Measurements from ENCODE around the gene LATS2.

LATS2 gene

DNA sequence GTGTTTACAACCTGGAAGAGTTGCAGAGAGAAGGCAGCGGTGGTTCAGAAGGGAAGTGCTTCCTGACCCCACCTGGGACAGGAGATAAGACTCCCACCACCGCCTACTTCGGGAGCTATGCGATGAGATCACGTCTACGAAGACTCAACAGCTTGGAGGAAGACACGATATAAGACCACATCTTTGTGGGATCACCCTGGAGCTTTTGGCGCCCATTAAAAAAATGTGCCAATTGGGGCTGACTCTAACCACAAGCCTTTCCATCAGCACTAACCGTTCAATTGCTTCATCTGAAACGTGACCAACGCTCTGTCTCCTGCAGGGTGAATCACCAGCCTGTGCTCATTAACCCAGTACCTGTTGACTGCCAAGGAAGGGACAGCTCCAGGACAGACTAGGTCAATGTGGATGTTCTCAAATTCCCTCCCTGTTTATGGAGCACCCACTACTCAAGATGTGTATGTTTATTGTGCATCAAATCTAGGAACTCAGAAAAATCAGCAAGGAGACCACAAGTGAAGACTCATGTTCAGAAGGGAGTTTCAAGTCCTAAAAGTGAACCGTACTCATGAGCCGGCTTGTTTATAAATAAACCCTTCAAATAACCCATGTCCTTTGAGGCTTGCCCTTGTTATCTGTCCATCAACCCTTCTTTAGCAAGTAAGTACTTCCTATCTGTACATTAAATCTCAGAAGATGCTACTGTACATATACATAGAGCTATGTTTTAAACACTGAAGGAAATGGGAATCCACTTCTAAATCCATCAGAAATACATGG is 67.5 kb downstream of the LATS2 start:
- POLR2A ChIA-PET = no interaction called here
- CTCF ChIA-PET = no interaction called here
- no peak for TF ChIP-seq SP1 (IDR thresholded peaks at IDR 0.05)
- TF ChIP-seq HDGF (IDR thresholded peaks at IDR 0.05; ENCODE audit: borderline replicate concordance) = no peak
- TF ChIP-seq BHLHE40 (IDR thresholded peaks at IDR 0.05; ENCODE audit: borderline replicate concordance) = no peak
- TF ChIP-seq FOXA1 (IDR thresholded peaks at IDR 0.05) = no peak
- no peak for TF ChIP-seq ZNF384 (IDR thresholded peaks at IDR 0.05)
- TF ChIP-seq SUZ12 (IDR thresholded peaks at IDR 0.05) = no peak
- TF ChIP-seq LEF1 (IDR thresholded peaks at IDR 0.05; ENCODE audit: borderline replicate concordance) = no peak
- no peak for TF ChIP-seq FOXK2 (IDR thresholded peaks at IDR 0.05)
- no peak for TF ChIP-seq CTBP1 (IDR thresholded peaks at IDR 0.05; ENCODE audit: borderline replicate concordance)
- no peak for TF ChIP-seq TARDBP (IDR thresholded peaks at IDR 0.05)
- TF ChIP-seq L3MBTL2 (conservative IDR thresholded peaks at IDR 0.05) = no peak
- no peak for TF ChIP-seq NFRKB (IDR thresholded peaks at IDR 0.05)
- TF ChIP-seq ELF4 (IDR thresholded peaks at IDR 0.05) = no peak
- no peak for TF ChIP-seq FOXM1 (IDR thresholded peaks at IDR 0.05; ENCODE audit: borderline replicate concordance)
- no peak for TF ChIP-seq PKNOX1 (IDR thresholded peaks at IDR 0.05)
- no peak for TF ChIP-seq ARNT (IDR thresholded peaks at IDR 0.05)
- DNase-seq (ENCODE audit: extremely low spot score) = no peak

DNA sequence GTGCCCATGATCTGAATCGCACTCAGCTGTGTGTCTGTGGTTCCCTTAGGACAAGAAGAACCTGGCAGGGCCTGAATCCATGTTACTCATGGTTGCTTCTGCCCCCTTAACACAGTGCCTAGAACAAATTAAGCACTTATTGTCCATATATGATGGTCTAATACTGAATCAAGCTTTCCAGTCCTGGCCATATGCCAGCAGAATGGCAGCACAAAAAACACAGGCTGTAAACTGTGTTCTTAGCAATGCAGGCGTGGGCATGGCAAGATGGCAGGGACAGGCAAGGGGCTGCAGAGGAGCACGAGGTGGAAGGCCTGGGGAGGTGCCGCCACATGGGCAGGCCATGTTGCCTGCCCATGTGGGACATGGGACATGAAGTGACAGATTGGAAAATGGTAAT is 68.2 kb downstream of the LATS2 start:
- ChIA-PET POLR2A (no interaction called here), CTCF (no interaction called here)
- DNase-seq (ENCODE audit: extremely low spot score) = no peak
- TF ChIP-seq ARNT (IDR thresholded peaks at IDR 0.05) = no peak
- TF ChIP-seq HDGF (IDR thresholded peaks at IDR 0.05; ENCODE audit: borderline replicate concordance) = no peak
- no peak for TF ChIP-seq NFRKB (IDR thresholded peaks at IDR 0.05)
- no peak for TF ChIP-seq PKNOX1 (IDR thresholded peaks at IDR 0.05)
- TF ChIP-seq L3MBTL2 (conservative IDR thresholded peaks at IDR 0.05) = no peak
- no peak for TF ChIP-seq TARDBP (IDR thresholded peaks at IDR 0.05)
- TF ChIP-seq FOXA1 (IDR thresholded peaks at IDR 0.05) = no peak
- no peak for TF ChIP-seq BHLHE40 (IDR thresholded peaks at IDR 0.05; ENCODE audit: borderline replicate concordance)
- no peak for TF ChIP-seq SP1 (IDR thresholded peaks at IDR 0.05)
- TF ChIP-seq SUZ12 (IDR thresholded peaks at IDR 0.05) = no peak
- TF ChIP-seq ELF4 (IDR thresholded peaks at IDR 0.05) = no peak
- no peak for TF ChIP-seq CTBP1 (IDR thresholded peaks at IDR 0.05; ENCODE audit: borderline replicate concordance)
- TF ChIP-seq ZNF384 (IDR thresholded peaks at IDR 0.05) = no peak

- TF ChIP-seq ARNT (IDR thresholded peaks at IDR 0.05) (no peak), SUZ12 (IDR thresholded peaks at IDR 0.05) (no peak), ELF4 (IDR thresholded peaks at IDR 0.05) (no peak), TARDBP (IDR thresholded peaks at IDR 0.05) (no peak), L3MBTL2 (conservative IDR thresholded peaks at IDR 0.05) (no peak), LEF1 (IDR thresholded peaks at IDR 0.05; ENCODE audit: borderline replicate concordance) (no peak), CTBP1 (IDR thresholded peaks at IDR 0.05; ENCODE audit: borderline replicate concordance) (no peak), PKNOX1 (IDR thresholded peaks at IDR 0.05) (no peak), SP1 (IDR thresholded peaks at IDR 0.05) (no peak), ZNF384 (IDR thresholded peaks at IDR 0.05) (no peak), FOXA1 (IDR thresholded peaks at IDR 0.05) (no peak), FOXK2 (IDR thresholded peaks at IDR 0.05) (no peak), NFRKB (IDR thresholded peaks at IDR 0.05) (no peak), HDGF (IDR thresholded peaks at IDR 0.05; ENCODE audit: borderline replicate concordance) (no peak), BHLHE40 (IDR thresholded peaks at IDR 0.05; ENCODE audit: borderline replicate concordance) (no peak), FOXM1 (IDR thresholded peaks at IDR 0.05; ENCODE audit: borderline replicate concordance) (no peak)
- ChIA-PET CTCF (interaction anchor here (0.7 kb wide), 1 partner anchor 188 kb away, joined by 6 read pairs; no protein-coding TSS in a partner anchor), POLR2A (no interaction called here)
- DNase-seq (ENCODE audit: extremely low spot score) = no peak
Measured at GRCh38 chr13:20991741-20992520, 69.5 kb downstream of the LATS2 start.

DNA sequence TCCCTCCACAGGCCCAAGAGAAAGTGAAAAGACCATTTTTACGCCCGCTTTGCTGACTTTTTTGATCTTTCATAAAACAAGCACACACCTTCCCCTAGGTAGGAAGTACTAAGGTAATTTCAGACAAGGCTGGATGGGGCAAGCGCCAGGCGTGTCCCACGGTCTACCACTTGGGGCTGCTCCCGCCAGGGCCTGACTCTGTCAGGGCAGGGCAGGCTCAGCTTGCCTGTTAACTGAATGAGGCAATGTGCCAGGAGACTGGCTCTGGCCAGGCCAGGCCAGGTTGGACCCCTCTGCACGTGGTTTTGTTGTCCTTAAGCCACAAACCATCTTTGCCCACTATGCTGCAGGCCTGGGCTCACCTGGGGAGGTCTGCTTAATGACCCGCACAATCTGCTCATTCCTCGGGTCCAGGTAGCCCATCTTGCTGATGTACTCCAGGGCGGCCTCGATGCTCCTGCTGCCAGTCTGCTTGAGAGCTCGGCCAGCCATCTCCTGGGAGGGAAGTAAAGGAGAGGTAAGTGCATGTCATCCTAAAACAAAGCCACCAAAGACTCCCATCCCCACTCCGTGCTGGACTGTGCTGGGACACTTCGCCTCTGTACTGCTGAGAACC is 70.4 kb downstream of the LATS2 start:
- TF ChIP-seq TARDBP (IDR thresholded peaks at IDR 0.05) (no peak), ELF4 (IDR thresholded peaks at IDR 0.05) (no peak), PKNOX1 (IDR thresholded peaks at IDR 0.05) (no peak), FOXM1 (IDR thresholded peaks at IDR 0.05; ENCODE audit: borderline replicate concordance) (no peak), SUZ12 (IDR thresholded peaks at IDR 0.05) (no peak), BHLHE40 (IDR thresholded peaks at IDR 0.05; ENCODE audit: borderline replicate concordance) (no peak), L3MBTL2 (conservative IDR thresholded peaks at IDR 0.05) (no peak), SP1 (IDR thresholded peaks at IDR 0.05) (no peak), NFRKB (IDR thresholded peaks at IDR 0.05) (no peak), FOXA1 (IDR thresholded peaks at IDR 0.05) (no peak), LEF1 (IDR thresholded peaks at IDR 0.05; ENCODE audit: borderline replicate concordance) (no peak), ARNT (IDR thresholded peaks at IDR 0.05) (no peak), ZNF384 (IDR thresholded peaks at IDR 0.05) (no peak), HDGF (IDR thresholded peaks at IDR 0.05; ENCODE audit: borderline replicate concordance) (no peak), CTBP1 (IDR thresholded peaks at IDR 0.05; ENCODE audit: borderline replicate concordance) (no peak), FOXK2 (IDR thresholded peaks at IDR 0.05) (no peak)
- CTCF ChIA-PET = interaction anchor here (0.7 kb wide), 1 partner anchor 189 kb away, joined by 6 read pairs; no protein-coding TSS in a partner anchor
- POLR2A ChIA-PET = no interaction called here
- DNase-seq (ENCODE audit: extremely low spot score) = no peak
